Measurements from ENCODE around the gene RPP21. TPM values are rescaled to one million over a fixed set of nuclear protein-coding genes. Genes with fewer than 3 reads are reported as not detected.
A peak's percentile ranks its signal among the peaks of the same experiment; 100 is the strongest.

RPP21 gene
- total RNA-seq: 22.1 TPM
- long read RNA-seq, transcript RPP21-224 (5 exons, 525 nt): major isoform, 10 of 16 reads
- long read RNA-seq, partial matches to known transcripts: 1 of 16 reads
- long read RNA-seq, other reads (novel, unspliced or antisense): 0 of 16 reads

DNA sequence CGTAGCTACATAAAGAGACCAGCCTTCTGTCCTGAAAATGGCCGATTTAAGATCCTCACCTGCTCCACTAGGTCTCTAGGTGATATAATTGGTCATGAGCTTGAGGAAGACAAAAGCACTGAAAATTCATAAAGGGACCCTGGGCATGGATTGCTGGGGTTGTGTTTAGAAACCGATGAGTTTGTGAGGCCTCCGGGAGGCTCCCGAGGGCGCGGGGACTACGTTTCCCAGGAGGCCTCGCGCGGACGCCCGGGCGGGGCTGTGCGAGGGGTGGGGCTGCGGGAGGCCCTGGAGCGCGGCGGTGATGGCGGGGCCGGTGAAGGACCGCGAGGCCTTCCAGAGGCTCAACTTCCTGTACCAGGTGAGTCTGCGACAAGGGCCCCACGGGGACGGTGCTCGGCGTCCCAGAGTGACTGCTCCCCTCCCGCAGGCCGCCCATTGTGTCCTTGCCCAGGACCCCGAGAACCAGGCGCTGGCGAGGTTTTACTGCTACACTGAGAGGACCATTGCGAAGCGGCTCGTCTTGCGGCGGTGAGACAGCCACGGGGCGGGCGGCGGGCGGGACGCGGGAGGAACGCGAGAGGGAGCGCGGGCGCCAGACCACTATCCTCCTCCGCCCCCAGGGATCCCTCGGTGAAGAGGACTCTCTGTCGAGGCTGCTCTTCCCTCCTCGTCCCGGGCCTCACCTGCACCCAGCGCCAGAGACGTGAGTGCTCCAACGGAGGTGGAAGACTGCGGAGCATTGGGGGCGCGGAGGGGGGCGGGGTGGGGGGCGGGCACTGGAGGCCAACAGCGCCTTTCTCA, at the start of gene RPP21:
Gene RPP21, plus strand, starts transcription at position 289 of the 804 bp plus-strand sequence. Its CDS starts 16 bp downstream, at position 305.
- intact Hi-C loops (cut with DNase I): no loop called here
- DNase-seq (ENCODE audit: low spot score): peak; percentile 96

DNA sequence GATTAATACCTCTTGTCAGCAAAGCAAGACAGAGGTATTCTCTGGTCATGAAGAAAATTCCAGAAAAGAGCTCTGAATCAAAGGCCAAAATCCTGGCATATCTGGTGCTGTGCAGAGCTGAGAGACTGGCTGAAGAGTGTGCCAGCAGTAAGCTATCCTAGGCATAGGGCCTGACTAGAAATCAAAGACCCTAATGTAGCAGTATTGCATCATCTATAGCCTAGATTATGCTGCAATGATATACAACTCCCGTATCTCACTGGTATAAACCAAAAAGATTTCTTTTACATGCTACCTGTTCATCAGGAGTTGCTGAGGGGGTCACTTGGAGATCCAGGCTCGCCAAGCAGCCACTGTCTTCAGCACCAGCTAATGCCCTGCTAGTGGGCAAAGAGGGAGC, 49.1 kb upstream of the RPP21 start:
- no peak for DNase-seq (ENCODE audit: low spot score)
- intact Hi-C loops (cut with DNase I): no loop called here

DNA sequence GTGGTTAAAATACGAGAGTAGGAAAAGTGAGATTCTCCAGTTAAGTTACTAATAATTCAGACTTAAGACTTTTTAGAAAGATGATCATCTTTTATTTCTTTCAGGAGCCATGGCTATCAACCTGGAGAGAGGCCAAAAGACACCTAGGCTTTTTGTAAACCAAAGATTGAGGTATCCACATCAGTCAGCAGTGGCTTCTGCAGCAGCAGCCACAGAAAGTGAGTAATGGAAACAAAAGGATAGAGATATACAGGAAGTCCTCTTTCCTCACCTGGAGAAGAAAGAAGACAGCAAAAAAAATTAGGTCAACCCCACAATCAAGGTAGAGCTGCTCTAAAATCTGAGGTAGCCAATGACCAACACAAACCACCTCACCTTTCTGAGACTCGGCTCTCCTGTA, 41.0 kb upstream of the RPP21 start:
- intact Hi-C loops (cut with DNase I): no loop called here
- DNase-seq (ENCODE audit: low spot score): no peak

DNA sequence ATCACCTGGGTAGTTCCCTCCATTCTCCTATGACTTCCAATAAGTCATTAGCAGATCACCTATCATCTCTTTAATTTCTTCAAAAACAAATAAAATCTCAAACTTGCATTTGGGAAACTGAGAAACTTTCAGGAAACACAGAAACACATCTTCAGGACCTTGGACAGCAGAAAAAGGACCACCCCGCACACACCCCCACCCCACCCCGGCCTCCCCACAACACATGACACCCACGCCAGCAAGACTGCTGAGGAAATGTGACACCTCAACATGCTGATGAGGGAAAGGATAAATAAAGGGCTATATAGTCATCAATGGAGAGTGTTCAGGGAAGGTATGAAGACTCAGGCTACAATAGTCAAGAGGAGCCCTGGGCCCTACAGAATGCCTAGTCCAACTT, 33.9 kb upstream of the RPP21 start:
- no peak for DNase-seq (ENCODE audit: low spot score)
- intact Hi-C loops (cut with DNase I): no loop called here

DNA sequence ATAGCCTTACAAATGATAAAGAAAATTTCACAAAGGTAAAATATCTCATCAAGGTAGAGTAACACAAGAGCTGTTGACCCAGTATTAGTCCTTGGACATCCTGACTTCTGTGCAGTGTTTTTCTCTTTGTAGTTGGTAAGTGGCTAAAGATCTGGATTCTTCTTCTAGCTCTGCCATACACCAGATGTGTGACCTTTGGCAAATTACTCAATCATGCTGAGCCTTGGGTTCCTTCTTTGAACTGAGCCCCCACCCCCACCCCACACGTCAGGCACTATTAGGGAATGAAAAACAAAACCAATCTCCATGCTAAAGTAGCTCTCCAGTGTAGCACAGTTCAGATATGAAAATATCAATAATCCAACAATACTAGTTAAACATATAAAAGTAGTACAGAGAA, 33.3 kb upstream of the RPP21 start:
- intact Hi-C loops (cut with DNase I): no loop called here
- no peak for DNase-seq (ENCODE audit: low spot score)

DNA sequence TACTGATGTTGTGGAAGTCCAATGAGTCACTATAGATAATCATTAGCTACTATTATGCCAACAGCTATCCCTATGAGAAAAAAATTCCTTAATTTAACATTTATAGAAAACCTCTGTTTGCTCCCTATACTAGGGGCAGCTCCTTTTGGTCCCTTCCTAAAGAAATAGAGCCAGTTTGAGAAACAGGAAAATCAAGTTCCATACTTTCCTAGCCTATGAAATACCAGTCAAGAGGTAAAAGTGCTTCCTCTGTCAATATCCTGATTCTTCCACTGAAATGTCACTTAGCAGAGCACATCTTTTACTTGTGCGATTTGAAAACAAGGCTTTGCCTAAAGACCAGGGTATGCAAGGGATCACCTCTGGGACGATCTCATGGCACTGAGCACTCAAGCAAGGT, 32.7 kb upstream of the RPP21 start:
- intact Hi-C loops (cut with DNase I): no loop called here
- DNase-seq (ENCODE audit: low spot score): no peak

DNA sequence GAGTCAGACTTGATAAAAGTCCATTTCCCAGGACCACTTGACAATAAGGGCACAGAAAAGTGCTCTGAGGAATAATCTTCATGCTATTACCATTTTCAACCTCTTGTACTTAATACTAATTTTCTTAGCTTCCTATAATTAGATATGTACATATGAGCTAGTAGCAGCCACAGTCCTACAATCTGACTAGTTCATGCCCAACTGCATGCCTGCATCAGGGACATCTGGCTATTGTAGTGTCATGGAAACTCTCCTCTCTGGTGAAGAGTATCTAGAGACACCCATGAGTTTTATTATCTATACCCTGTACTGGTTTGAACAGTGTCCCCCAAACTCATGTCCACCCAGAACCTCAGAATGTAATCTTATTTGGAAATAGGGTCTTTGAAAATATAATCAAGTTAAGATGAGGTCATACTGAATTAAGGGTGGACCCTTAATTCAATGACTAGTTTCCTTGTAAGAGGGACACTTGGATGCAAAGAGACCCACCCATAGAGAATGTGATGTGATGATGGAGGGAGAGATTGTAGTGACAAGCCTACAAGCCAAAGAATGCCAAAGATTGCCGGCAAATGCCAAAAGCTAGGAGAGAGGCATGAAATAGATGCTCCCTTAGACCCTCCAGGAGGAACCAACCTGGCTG, 32.2 kb upstream of the RPP21 start:
- no peak for DNase-seq (ENCODE audit: low spot score)
- intact Hi-C loops (cut with DNase I): no loop called here

DNA sequence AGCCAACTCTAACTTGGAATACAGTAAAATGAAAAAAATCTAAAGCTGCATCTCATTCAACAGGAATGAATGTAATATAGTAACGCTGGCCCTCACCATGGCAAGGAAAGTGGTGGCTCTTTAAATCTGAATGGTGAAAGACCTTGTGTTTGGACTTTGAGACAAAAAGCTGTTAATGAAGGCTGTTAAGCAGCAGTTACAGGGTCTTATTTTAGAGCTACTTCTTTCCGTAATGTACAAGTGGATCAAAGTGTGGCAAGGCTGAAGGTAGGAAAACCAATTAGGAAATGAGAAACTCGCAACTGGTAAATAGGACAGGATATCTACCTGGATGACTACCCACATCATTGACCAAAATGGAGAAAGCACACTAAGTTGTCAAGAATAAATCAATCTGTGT, 29.8 kb upstream of the RPP21 start:
- intact Hi-C loops (cut with DNase I): no loop called here
- DNase-seq (ENCODE audit: low spot score): no peak

DNA sequence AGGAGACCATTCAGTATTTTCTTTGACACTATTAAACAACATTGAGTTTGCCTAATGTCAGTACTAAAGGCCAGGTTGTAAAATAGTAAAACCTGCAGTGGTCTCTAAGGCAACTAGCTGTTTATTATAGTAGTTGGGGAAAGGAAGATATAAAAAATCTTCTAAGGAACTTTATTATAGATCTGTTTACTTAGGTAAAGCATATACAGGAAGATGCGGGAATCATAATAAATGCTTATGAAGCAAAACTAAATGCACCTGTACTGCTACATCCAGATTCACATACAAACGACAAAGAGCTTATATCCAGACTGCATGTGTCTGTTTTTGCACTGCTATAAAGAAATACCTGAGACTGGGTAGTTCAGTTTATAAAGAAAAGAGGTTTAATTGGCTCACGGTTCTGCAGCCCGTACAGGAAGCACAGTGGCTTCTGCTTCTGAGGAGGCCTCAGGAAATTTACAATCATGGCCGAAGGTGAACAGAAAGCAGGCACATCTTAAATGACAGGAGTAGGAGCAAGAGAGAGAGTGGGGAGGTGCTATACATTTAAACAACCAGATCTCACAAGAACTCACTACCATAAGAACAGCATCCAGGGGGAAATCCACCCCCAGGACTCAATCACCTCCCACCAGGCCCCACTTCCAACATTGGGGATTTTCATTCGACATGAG, 26.9 kb upstream of the RPP21 start:
- intact Hi-C loops (cut with DNase I): no loop called here
- no peak for DNase-seq (ENCODE audit: low spot score)

DNA sequence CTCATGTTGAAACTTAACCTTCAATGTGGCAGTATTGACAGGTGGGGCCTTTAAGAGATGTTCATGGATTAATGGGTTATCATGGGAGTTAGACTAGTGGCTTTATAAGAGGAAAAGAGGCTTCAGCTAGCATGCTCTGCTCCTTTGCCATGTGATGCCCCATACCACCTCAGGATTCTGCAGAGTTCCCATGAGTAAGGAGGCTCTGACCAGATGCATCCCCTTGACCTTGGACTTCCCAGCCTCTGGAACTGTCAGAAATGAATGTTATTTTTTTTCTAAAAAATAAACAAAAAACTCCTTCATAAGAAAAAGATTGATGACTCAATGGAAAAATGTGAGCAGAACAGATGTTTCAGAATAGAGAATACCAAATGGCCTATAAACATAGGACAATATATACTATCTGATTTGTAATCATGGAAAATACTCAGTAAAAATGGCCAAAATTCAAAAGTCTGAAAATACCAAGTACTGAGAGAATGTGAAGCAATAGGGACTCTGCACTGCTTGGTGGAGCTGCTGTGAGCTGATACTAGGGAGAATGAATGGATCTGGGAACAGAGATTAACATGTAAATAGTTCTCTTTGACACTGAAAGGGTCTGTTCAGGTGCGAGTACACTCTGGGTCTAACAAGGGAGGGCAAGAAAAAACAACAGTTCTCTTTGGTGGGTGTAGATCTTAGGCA, 25.7 kb upstream of the RPP21 start:
- no peak for DNase-seq (ENCODE audit: low spot score)
- intact Hi-C loops (cut with DNase I): no loop called here

DNA sequence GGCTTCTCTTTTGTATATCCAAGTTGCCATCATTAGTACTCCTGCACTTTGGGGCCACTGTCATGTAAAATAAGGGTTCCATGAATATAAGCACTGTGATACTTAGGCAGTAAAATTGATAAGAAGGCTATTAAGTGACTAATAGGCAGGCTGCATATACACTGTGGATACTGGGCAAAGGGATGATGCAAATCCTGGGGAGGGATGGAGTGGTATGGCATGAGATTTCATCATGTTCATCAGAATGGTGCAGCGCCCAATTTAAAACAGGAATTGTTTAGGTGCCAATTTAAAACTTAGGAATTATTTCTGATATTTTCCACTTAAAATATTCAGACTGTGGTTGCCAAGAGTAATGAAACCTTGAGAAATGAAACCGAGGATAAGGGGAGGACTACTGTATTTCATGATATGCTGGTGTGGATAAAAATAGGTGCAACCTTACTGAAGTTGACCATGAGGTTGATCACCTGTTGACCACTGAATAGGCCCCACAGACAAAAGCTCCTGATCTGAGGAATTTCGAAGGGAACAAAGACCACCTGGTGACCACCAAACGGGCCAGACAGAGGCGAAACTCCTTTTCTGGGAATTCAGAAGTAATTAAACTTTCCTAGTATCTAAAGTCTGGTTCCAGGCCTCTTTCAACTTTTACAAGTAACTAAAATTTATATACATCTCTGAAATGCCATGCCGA, 23.1 kb upstream of the RPP21 start:
- DNase-seq (ENCODE audit: low spot score): no peak
- intact Hi-C loops (cut with DNase I): no loop called here

DNA sequence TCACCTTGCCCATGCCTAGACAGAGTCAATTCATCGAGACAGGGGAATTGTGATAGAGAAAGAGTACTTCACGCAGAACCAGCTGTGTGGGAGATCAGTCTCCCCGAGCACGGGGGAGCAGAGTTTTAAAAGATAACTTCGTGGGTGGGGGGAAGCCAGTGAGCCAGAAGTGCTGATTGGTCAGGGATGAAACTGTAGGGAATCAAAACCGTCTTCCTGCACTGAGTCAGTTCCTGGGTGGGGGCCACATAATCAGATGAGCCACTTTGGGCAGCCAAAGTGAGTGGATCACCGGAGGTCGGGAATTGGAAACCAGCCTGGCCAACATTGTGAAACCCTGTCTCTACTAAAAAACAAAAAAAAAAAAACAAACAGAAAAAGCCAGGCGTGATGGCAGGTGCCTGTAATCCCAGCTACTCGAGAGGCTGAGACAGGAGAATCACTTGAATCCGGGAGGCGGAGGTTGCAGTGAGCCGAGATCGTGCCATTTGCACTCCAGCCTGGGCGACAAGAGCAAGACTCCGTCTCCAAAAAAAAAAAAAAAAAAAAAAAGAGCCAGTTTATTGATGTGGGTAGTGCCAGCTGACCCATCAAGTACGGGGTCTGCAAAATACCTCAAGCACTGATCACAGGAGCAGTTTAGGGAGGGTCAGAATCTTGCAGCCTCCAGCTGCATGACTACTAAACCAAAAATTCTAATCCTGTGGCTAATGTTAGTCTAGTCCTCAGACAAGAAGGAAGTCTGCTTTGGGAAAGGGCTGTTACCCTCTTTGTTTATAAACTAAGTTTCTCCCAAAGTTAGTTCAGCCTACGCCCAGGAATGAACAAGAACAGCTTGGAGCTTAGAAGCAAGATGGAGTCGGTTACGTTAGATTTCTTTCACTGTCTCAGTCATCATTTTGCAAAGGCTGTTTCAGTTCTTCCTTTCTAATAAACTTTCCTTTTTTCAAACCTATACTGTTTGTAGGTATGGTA, 22.1 kb upstream of the RPP21 start:
- intact Hi-C loops (cut with DNase I): no loop called here
- DNase-seq (ENCODE audit: low spot score): no peak

DNA sequence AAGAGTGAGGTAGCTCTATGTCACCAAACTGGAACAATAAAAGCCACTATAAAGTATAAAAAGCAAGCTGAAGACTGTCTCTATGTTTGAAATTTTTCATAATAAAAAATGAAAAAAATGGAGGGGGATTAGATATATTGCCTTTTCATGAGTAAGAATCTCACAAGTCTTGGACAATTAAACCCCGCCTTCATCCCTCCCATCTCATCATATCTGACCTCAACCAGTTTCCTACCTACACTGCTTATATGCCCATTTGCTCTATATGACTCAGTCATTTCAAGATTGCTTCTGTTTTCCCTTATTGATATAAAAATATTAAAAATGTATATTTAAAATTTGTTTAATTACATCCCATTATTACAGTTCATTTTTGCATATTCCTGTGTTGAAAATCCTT, 21.1 kb upstream of the RPP21 start:
- no peak for DNase-seq (ENCODE audit: low spot score)
- intact Hi-C loops (cut with DNase I): no loop called here

DNA sequence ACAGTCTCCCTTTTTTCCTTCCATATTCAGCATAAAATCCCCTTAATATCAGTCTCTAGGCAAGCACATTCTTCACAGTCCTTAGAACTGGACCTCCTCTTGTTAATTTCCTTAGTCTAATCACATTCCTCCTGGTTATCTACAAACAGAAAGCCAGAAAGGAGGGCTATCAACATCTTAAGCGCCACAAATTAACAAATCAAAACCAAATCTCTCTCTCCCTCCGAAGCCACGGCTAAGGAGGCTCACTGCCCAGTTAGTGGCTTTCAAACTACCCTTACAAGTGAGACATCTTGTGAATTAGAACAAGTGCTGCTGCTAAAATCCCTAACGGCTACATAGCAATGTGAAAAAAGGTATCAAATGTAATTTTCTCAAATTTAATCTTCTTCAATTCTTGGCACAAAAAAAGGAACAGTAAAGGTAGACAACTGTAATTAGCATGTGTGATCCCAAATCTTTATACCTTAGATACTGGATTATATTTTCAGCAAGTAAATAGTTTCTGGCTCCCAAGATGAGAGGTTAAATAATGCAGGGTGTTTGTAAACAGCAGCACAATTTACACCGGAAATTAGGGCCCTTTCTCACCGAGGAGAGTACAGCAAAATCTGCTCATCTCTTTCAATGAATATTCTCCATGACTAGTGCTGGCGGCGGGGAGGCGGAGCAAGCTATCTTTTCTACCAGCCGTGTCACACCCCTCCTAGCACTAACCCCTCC, 19.6 kb upstream of the RPP21 start:
- no peak for DNase-seq (ENCODE audit: low spot score)
- intact Hi-C loops (cut with DNase I): loop anchor here (5.0 kb wide), 1 partner anchor 113 kb away; the partner anchor contains the start of gene TRIM26

DNA sequence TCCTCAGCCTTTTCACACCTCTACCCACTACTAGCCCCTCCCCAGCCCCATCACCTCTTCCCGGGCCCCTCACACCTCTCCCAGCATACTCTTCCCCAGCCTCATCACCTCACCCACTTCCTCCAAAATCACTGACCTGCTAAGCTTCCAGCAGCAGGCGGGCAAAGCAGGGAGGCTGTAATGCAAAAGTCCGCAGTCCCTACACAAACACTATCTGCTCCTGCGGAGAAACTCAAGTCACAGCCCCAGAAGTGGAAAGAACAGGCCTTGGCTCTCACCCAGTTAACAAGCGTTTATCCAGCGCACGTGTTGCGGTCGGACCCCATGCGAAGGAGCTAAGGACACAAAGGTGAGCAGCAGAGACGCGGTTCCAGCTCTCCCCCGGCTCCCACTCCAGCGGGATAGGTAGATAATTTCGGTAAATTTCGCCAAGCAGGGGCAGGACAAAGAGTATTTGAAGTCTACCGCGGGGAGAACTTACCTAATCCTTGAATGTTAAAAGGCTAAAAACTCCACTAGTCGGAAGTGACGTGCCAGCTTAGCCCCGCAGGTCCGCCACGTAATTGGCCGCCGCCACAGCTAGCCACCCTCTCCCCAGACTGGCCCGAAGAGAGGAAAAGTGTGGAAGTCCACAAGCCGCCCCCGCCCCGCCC, 19.0 kb upstream of the RPP21 start:
- peak; percentile 91 for DNase-seq (ENCODE audit: low spot score)
- intact Hi-C loops (cut with DNase I): loop anchor here (5.0 kb wide), 1 partner anchor 114 kb away; the partner anchor contains the start of gene TRIM26

DNA sequence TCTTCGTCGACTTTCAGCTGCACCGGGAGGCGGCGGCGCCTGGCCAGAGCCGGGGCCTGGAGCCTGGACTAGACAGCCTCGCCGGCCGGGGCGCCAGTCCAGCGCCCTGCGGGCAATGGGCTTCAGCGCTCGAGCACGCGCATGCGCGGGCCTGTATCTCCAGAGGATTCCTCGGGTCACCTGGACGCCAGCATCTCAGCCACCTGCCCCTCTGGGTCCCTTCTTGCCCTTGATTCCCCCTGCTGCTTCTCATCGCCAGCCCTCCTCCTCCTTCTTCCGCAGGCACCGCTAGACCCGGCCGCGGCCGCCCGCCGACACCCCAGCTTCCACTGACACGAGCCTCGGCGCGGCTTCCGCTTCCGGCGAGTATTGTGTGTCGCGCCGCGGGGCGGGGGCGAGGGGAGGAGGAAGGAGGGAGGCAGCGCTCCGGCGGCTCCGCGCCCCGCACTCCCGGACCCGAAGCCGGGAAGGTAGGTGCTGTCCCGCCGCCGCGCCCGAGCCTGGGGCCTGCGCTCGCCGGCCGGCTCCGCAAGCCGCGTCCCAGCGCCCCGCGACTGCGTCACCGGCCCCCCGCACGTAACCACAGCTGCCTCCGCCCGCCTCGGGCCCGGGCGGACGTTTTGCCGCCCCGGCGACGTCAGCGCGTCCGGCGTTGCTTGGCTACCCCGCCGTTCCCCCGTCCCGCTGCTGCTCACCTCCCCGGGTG, 18.3 kb upstream of the RPP21 start, which contains the start of gene TRIM39:
Gene TRIM39, plus strand, starts transcription at position 402 of the 706 bp plus-strand sequence. CDS start 2,391 bp downstream, outside the sequence.
- DNase-seq (ENCODE audit: low spot score): peak; percentile 95
- intact Hi-C loops (cut with DNase I): loop anchor here (5.0 kb wide), 1 partner anchor 114 kb away; the partner anchor contains the start of gene TRIM26

All from cardiac septum (tissue), 1 donor.